HepG2 (cell line): ENCODE results near the gene HNRNPF. TPM values are rescaled to one million over a fixed set of nuclear protein-coding genes. Genes with fewer than 3 reads are reported as not detected.

Experiments
- ATAC-seq: fragments of 200-7000 bp; cut with Tn5 transposase; 3 replicates; pipeline ENCODE4 v1.9.1; 2020; ENCODE audit warnings: mild to moderate bottlenecking, moderate library complexity
- BruUV-seq: library from RNA; stranded (reverse); fragments of 400-500 nt; replicated peaks from 2 replicates; lab custom pipeline; 2021; lab: Mats Ljungman, UMichigan
- CTCF ChIA-PET: fragments of 300-600 bp; formaldehyde crosslinking; extraction: SDS; loops from one replicate; lab custom pipeline; 2021; ENCODE audit warnings: low total read pairs, inconsistent platforms, low intra/inter-chr PET ratio; lab: Yijun Ruan, JAX
- POLR2A ChIA-PET: fragments of 350-600 bp; sonication (Branson Sonifier 250); formaldehyde crosslinking; loops from one replicate; lab custom pipeline; 2020; ENCODE audit warnings: antibody characterized with exemption, inconsistent platforms; lab: Yijun Ruan, JAX
- DNase-seq: peaks from one replicate; pipeline ENCODE4 v3.0.0-alpha.2; 2015; ENCODE audit warnings: low spot score
- FAIRE-seq: peaks from 3 replicates; lab custom pipeline; 2011; peaks lifted over from hg19 to GRCh38; lab: Jason Lieb, UNC
- H2AFZ ChIP-seq: one replicate; pipeline ENCODE4 v1.6.1; 2011; ENCODE audit warnings: low read length, inconsistent platforms
- H3K27ac ChIP-seq: fragments of 300-600 bp; 3 replicates; pipeline ENCODE4 v1.8.0; 2011; ENCODE audit warnings: mixed run types, mild to moderate bottlenecking, mixed read lengths, low read length, inconsistent platforms; ENCODE audit not compliant: insufficient read depth; ENCODE audit errors: extremely low read length
- H3K27me3 ChIP-seq, 2 experiments: fragments of 200-600 bp in 1 of 2; 2 replicates in 1 of 2; 3 replicates in 1 of 2; pipeline versions ENCODE4 v1.6.0 to v1.8.0; 2011; ENCODE audit warnings: low read length in 2 of 2, mild to moderate bottlenecking in 2 of 2, moderate library complexity in 2 of 2, inconsistent platforms in 1 of 2; ENCODE audit not compliant: insufficient read depth in 2 of 2, control insufficient read depth in 1 of 2
- H3K36me3 ChIP-seq, 2 experiments: fragments of 200-600 bp in 1 of 2; replicated peaks in 1 of 2; 2 replicates in 1 of 2; 3 replicates in 1 of 2; pipeline versions ENCODE4 v1.5.1 to v1.8.0; 2011; ENCODE audit warnings: low read length in 2 of 2, inconsistent platforms in 1 of 2; ENCODE audit not compliant: insufficient read depth in 2 of 2, control insufficient read depth in 1 of 2
- H3K4me1 ChIP-seq: 2 replicates; pipeline ENCODE4 v1.5.1; 2012; ENCODE audit warnings: low read length, inconsistent platforms; ENCODE audit not compliant: insufficient read depth
- H3K4me2 ChIP-seq: 2 replicates; pipeline ENCODE4 v1.6.0; 2011; ENCODE audit warnings: low read depth, low read length, inconsistent platforms
- H3K4me3 ChIP-seq, 3 experiments: fragments of 200-600 bp in 1 of 3; sonication (generic), shearing (Covaris generic) in 1 of 3; replicated peaks in 1 of 3; 2 replicates each; pipeline ENCODE4 v1.5.1; 2011 to 2016; ENCODE audit warnings: low read length in 3 of 3, inconsistent platforms in 2 of 3, low read depth in 2 of 3, mild to moderate bottlenecking in 2 of 3, control low read depth in 1 of 3, mixed read lengths in 1 of 3; ENCODE audit not compliant: insufficient read depth in 1 of 3
- H3K79me2 ChIP-seq: one replicate; pipeline ENCODE4 v1.6.1; 2011; ENCODE audit warnings: low read length, inconsistent platforms; ENCODE audit not compliant: insufficient read depth
- H3K9ac ChIP-seq: 2 replicates; pipeline ENCODE4 v1.6.0; 2011; ENCODE audit warnings: mild to moderate bottlenecking, low read depth, low read length, inconsistent platforms; ENCODE audit not compliant: insufficient read depth
- H3K9me3 ChIP-seq: 2 replicates; pipeline ENCODE4 v1.5.1; 2012; ENCODE audit warnings: mild to moderate bottlenecking, low read length
- H4K20me1 ChIP-seq: 2 replicates; pipeline ENCODE4 v1.6.0; 2011; ENCODE audit warnings: inconsistent platforms, mild to moderate bottlenecking, low read length, moderate library complexity; ENCODE audit not compliant: insufficient read depth
- ATF6 ChIP-seq: sonication (generic); formaldehyde crosslinking; conservative IDR thresholded peaks from 2 replicates; pipeline ENCODE4 v1.4.0; 2020; ENCODE audit warnings: missing genetic modification reagents
- HNRNPUL1 ChIP-seq: fragments of 200-400 bp; formaldehyde crosslinking; IDR thresholded peaks from 2 replicates; pipeline ENCODE4 v1.6.1; 2017; ENCODE audit warnings: low read depth, mild to moderate bottlenecking, low read length, moderate library complexity
- SAP130 ChIP-seq: IDR thresholded peaks from 2 replicates; pipeline ENCODE4 v1.6.1; 2016; ENCODE audit warnings: low read depth
- SIN3A ChIP-seq: IDR thresholded peaks from 2 replicates; pipeline ENCODE4 v1.6.1; 2011; ENCODE audit warnings: low read depth, mild to moderate bottlenecking, control low read depth, low read length, borderline replicate concordance
- TARDBP ChIP-seq: sonication (generic); formaldehyde crosslinking; IDR thresholded peaks from 2 replicates; pipeline ENCODE4 v1.8.0; 2022; ENCODE audit warnings: mild to moderate bottlenecking, missing genetic modification reagents
- THRA ChIP-seq: sonication (generic); formaldehyde crosslinking; IDR thresholded peaks from 2 replicates; pipeline ENCODE4 v1.4.0; 2020; ENCODE audit warnings: missing genetic modification reagents, borderline replicate concordance
- YEATS2 ChIP-seq: sonication (generic); formaldehyde crosslinking; IDR thresholded peaks from 2 replicates; pipeline ENCODE4 v1.4.0; 2020; ENCODE audit warnings: missing genetic modification reagents, borderline replicate concordance
- ZFP36L1 ChIP-seq: sonication (generic); formaldehyde crosslinking; IDR thresholded peaks from 2 replicates; pipeline ENCODE4 v1.8.0; 2022; ENCODE audit warnings: mild to moderate bottlenecking, missing genetic modification reagents, moderate library complexity
- ZNF24 ChIP-seq: fragments of 450-650 bp; IDR thresholded peaks from 2 replicates; pipeline ENCODE4 v1.6.1; 2017; ENCODE audit warnings: antibody characterized with exemption, mild to moderate bottlenecking
- ZNF251 ChIP-seq: sonication (generic); formaldehyde crosslinking; IDR thresholded peaks from 2 replicates; pipeline ENCODE4 v1.9.0; 2021; ENCODE audit warnings: mild to moderate bottlenecking, missing genetic modification reagents
- WGBS: methylation state at CpG from one replicate; pipeline ENCODE4 v1.1.6; 2017; ENCODE audit warnings: low lambda C conversion rate; 5-methylcytosine and 5-hydroxymethylcytosine counted together
- in situ Hi-C: cut with HindIII; loops from 2 replicates; pipeline ENCODE4 v1.10.0; 2017; ENCODE audit warnings: low pct_unique_long_range_greater_than_20kb; ENCODE audit not compliant: extremely low pct_ligation_motif_present
- intact Hi-C: fragments of 100-400 bp; cut with micrococcal nuclease; formaldehyde crosslinking; loops from one replicate; pipeline ENCODE4 v1.10.0; 2022; ENCODE audit not compliant: unreplicated experiment
- polyA plus RNA-seq, 8 experiments: library from polyadenylated mRNA; depleted of rRNA in 3 of 8; stranded (reverse) in 7 of 8; unstranded in 1 of 8; fragments of >200 nt; fragmentation: Illumina TruSeq in 4 of 8; extraction: Trizol in 4 of 8; gene quantifications; 2 replicates each; pipeline versions ENCODE4 v1.2.1 to v1.2.3, GENCODE V29; 2011 to 2016; ENCODE audit warnings: low read depth in 4 of 8, missing spikeins in 1 of 8, mixed read lengths in 1 of 8; ENCODE audit not compliant: insufficient read depth in 1 of 8
- total RNA-seq, 5 experiments: library from RNA; depleted of rRNA; stranded (reverse); fragments of >200 nt; fragmentation: Illumina TruSeq; extraction: Trizol; gene quantifications; 2 replicates each; pipeline ENCODE4 v1.2.3, GENCODE V29; 2016; ENCODE audit warnings: low read depth in 1 of 5
- TF ChIP-seq, protein P1 (sequence below): sonication (generic); formaldehyde crosslinking; IDR thresholded peaks from 2 replicates; pipeline ENCODE4 v1.4.0; 2020; ENCODE audit warnings: mild to moderate bottlenecking, missing genetic modification reagents
- TF ChIP-seq, protein P2 (sequence below): sonication (generic); formaldehyde crosslinking; IDR thresholded peaks from 2 replicates; pipeline ENCODE4 v1.5.0; 2020; ENCODE audit warnings: mild to moderate bottlenecking, missing genetic modification reagents

HNRNPF gene
- total and polyA plus RNA-seq, 2 of the 13 experiments (the other 11 are each of a cell fraction or from before 2014, with no cell fraction given): 166 to 308 TPM

- peak; percentile 72 for TF ChIP-seq THRA (CRISPR knock-in tag)
- TF ChIP-seq YEATS2 (CRISPR knock-in tag): peak; percentile 43
- TF ChIP-seq, all 625 proteins: peak for 328
Observed at GRCh38 chr10:43436291-43437140, 27.5 kb upstream of the HNRNPF start, which contains the start of gene ZNF487 (continued).

GRCh38 chr10:43430926-43431663 lies 22.1 kb upstream of the HNRNPF start:
- 93% methylated on average over 8 of the region's 8 CpGs for whole genome bisulfite sequencing
- no peak for FAIRE-seq
- POLR2A ChIA-PET: interaction anchor here (1.0 kb wide), 2 partner anchors 9 to 22 kb away, joined by 3 to 4 read pairs; no protein-coding TSS in a partner anchor
- Histone ChIP-seq H3K27ac (no peak overlapping the region), H4K20me1 (no peaks in the 10 kb centered on the region), H3K9ac (no peak overlapping the region), H3K79me2 (peaks cover 3% of the 10 kb centered on the region), H3K27me3 (no peaks in the 10 kb centered on the region; a peak in 1 of 5 replicates), H3K36me3 (no peaks in the 10 kb centered on the region), H3K4me3 (no peak overlapping the region), H3K4me1 (peaks cover 18% of the 10 kb centered on the region), H3K9me3 (no peaks in the 10 kb centered on the region), H3K4me2 (no peak overlapping the region), H2AFZ (no peak overlapping the region)
- CTCF ChIA-PET: no interaction called here
- no peak for ATAC-seq
- in situ Hi-C loops (no loop called here), intact Hi-C loops (no loop called here)
- no peak for DNase-seq
- no TSS peak for BruUV-seq
- TF ChIP-seq ATF6 (CRISPR knock-in tag) (no peak), HNRNPUL1 (no peak), ZNF24 (no peak), SIN3A (no peak), ZFP36L1 (CRISPR knock-in tag) (no peak), TARDBP (CRISPR knock-in tag) (no peak), SAP130 (CRISPR knock-in tag) (no peak), ZNF251 (no peak)
- TF ChIP-seq, protein P1, sequence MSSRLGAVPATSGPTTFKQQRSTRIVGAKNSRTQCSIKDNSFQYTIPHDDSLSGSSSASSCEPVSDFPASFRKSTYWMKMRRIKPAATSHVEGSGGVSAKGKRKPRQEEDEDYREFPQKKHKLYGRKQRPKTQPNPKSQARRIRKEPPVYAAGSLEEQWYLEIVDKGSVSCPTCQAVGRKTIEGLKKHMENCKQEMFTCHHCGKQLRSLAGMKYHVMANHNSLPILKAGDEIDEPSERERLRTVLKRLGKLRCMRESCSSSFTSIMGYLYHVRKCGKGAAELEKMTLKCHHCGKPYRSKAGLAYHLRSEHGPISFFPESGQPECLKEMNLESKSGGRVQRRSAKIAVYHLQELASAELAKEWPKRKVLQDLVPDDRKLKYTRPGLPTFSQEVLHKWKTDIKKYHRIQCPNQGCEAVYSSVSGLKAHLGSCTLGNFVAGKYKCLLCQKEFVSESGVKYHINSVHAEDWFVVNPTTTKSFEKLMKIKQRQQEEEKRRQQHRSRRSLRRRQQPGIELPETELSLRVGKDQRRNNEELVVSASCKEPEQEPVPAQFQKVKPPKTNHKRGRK: no peak
- TF ChIP-seq, protein P2, sequence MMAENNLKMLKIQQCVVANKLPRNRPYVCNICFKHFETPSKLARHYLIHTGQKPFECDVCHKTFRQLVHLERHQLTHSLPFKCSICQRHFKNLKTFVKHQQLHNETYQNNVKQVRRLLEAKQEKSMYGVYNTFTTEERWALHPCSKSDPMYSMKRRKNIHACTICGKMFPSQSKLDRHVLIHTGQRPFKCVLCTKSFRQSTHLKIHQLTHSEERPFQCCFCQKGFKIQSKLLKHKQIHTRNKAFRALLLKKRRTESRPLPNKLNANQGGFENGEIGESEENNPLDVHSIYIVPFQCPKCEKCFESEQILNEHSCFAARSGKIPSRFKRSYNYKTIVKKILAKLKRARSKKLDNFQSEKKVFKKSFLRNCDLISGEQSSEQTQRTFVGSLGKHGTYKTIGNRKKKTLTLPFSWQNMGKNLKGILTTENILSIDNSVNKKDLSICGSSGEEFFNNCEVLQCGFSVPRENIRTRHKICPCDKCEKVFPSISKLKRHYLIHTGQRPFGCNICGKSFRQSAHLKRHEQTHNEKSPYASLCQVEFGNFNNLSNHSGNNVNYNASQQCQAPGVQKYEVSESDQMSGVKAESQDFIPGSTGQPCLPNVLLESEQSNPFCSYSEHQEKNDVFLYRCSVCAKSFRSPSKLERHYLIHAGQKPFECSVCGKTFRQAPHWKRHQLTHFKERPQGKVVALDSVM (CRISPR knock-in tag): no peak
